HG03354 (cell line): ENCODE results near the gene DPM1.

ENCODE experiments used
- ATAC-seq: cut with Tn5 transposase; IDR thresholded peaks from one replicate; pipeline ENCODE4 v1.9.1; 2021; ENCODE audit warnings: mild to moderate bottlenecking; ENCODE audit not compliant: unreplicated experiment, poor library complexity, severe bottlenecking

DPM1 gene

DNA sequence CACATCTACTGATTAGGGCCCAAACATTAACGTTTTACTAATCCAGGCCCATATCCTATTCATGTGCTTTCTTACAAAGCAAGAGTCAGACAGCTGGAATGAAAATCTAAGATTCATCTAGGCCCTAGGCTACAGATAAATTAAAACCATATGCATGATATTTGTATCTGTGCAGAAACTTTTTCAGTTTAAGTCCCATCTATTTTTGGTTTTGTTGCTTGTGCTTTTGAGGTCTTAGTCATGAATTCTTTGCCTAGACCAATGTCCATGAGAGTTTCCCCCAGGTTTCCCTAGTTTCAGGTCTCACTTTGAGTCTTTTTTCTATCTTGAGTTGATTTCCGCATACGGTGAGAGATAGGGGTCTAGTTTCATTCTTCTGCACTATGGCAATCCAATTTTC, 47.3 kb downstream of the DPM1 start:
- no peak for ATAC-seq

GRCh38 chr20:50909413-50909812, 48.9 kb downstream of the DPM1 start:
- no peak for ATAC-seq

- ATAC-seq = no peak
These were observed 54.2 kb downstream of the DPM1 start for GRCh38 chr20:50904067-50904570.

DNA sequence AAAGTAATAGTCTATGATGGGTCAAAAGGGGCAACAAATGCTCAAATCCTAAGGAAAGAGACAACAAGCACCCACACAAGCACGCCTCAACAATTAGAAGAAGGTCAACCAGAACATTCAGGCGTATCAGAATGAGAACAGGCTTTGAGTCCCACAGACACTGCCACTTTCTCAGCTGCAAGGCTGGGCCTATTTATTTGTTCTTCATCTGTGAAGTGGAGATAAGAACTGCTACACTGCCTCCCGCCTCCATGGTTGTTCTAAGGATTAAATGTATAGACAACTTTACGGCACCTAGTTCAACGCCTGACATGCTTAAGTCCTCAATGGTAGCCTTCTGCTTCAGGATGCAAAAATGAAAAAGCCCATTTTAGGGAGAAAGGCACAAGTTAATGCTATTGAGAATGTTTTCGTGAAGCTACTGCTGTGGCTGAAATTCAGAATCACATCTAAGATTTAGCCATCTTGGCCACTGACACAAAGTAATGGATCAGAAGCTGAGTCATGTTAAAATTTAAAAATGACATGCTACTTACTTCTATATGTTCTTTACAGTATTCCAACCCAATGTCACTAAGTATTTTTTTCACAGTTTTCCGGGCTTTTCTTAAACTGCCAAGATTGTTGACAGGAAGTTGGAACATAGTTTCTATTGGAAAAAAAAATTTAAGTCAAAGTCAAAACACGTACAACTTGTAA, 54.8 kb downstream of the DPM1 start:
- ATAC-seq = no peak

- no peak for ATAC-seq
These were observed 57.0 kb downstream of the DPM1 start for GRCh38 chr20:50901301-50901700.

- ATAC-seq = no peak
These were observed 58.1 kb downstream of the DPM1 start for GRCh38 chr20:50900261-50900660.

GRCh38 chr20:50898475-50898874, 59.9 kb downstream of the DPM1 start:
- ATAC-seq = no peak

- ATAC-seq = no peak
These were observed 63.1 kb downstream of the DPM1 start for GRCh38 chr20:50895111-50895830.

DNA sequence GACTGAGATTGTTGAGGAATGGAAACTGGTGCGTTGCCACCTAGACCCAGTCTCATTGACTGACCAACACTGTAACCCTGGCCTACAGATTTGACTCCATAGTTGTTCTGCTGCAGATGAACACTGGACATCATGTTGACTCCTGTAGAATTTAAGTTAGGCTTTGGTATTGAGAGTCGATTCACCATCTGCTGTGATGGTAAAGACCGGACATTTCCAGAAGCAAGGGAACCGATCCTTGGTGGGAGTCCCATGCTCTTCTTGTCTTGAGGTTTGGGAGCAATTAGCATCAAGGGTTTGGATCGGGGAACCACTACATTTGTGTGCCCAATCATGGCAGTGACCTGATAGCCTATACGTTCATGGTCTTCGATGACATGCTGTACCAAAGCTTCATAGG, 64.7 kb downstream of the DPM1 start:
- no peak for ATAC-seq

DNA sequence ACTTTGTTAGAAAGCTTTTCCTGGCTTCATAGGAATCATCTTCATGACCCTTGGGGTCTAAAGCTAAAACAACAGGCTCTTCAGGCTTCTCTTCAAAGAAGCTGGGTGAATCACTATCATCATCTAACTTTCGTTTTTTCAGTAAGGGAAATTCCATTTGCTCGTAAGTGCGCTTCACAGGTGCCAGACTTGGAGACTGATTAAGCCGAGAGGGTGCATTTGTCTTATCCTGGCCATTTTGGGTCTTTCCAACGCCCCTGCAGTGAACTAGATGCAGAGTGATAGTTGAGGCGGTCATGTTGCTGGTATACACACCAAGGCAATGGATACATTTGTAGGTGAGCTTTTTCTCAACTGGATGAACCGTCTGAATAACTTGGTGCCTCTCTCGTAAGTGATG, 65.9 kb downstream of the DPM1 start:
- ATAC-seq = no peak

DNA sequence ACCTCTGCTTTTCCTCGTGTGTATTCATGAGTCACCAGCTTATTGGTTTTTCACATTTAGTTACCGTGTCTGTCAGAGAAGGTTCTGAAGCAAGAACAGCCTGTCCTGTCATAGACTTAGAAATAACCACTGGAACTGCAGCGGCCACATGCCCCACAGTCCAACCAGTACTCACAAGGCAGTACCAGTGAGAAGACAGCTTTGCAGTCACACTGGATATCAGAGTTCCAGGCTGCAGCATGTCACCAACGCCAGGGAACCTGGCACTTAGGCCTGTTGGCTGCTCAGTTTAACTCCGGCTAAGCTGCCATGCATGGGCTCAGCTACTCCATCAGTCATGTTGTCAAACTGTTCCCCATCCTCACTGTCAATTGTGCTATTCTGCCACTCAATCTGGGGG, 67.2 kb downstream of the DPM1 start:
- no peak for ATAC-seq

GRCh38 chr20:50887576-50887975, 70.8 kb downstream of the DPM1 start:
- ATAC-seq = no peak

DNA sequence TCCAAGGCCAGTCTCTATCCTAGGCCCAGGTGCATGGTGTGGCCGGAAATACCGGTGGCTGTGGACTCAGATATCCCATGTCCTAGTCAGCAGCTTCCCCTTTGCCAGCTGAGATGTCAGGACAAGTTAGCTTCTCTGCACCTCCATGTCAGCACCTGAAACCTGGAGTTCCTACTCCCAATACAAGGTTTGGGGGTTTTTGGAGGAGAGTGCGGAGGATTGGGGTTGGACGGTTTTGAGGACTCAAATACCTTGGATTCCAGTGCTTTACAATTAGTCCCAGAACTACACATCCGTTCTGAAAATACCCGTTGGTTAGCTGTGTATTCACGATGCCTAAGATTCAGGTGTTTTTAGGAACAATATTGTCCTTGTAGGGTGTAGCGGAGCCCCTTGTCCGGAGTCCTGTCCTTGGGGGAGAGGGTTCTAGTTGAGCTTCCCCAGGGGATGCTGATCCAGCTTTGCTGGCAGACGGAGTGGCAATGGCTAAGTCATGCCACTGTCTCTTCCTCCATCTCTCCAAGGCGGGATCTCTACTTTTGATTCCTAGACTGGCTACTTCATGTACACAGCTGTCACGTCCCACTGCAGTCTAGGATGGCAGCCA, 72.0 kb downstream of the DPM1 start:
- ATAC-seq = no peak

- no peak for ATAC-seq
These were observed 72.6 kb downstream of the DPM1 start for GRCh38 chr20:50885781-50886180.

DNA sequence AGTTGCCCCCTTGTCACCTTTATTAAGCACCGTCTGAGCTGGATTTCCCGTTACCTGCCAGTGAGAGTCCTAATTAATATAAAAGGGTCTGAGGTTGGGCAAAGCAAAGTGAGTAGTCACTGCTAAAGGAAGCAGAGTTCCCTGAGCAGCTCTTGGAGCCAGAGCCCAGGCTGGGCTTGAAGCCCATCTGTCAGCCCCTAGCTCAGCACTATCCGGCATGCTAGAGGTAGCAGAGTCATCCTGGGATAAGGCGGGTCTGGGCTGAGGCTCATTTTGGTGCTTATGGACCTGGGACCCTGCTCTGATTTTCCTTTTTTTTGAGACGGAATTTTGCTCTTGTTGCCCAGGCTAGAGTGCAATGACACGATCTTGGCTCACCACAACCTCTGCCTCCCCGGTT, 73.3 kb downstream of the DPM1 start:
- ATAC-seq = no peak
